ENCODE data around the gene FHAD1.

- TF ChIP-seq CTCF (IDR thresholded peaks at IDR 0.05) (no peak), POLR2A (IDR thresholded peaks at IDR 0.05) (no peak), POLR2AphosphoS5 (IDR thresholded peaks at IDR 0.05; ENCODE audit: insufficient read depth in 1 of 2, low read depth in 1 of 2) (no peak)
Measured at GRCh38 chr1:15282810-15283474, 35.9 kb downstream of the FHAD1 start.
